ENCODE results near the gene PCBD2. TPM values are rescaled to one million over a fixed set of nuclear protein-coding genes. Genes with fewer than 3 reads are reported as not detected.

PCBD2 gene
- total RNA-seq, 3 donors from 2014 or later (not counting 1 experiment from before 2014, with no cell fraction given) = 7.6 to 11.5 (median 7.7) TPM

DNA sequence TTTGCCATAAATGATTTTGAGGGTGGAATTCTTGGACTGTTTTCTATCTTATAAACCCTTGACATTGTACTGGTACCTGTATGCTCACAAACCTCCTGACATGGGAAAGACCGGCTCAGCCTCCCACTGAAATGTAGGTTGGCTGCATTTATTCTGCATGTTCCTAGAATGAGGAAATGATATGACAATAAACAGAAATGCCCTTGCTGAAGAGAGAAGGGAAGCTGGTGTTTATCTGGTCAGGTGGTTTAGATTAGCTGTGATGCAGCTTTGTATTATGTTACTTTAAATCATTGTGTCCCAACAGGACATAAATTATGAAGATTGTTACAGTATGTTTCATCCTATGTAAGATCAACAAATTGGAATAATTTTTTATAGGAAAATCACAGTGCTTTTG lies 39.7 kb downstream of the PCBD2 start:
- Mint-ChIP-seq H3K9me3 (no peaks in the 10 kb centered on the region), H3K27ac (no peak overlapping the region), H3K4me3 (no peak overlapping the region), H3K27me3 (ENCODE audit: low read depth in 2 of 2) (no peaks in the 10 kb centered on the region), H3K36me3 (no peaks in the 10 kb centered on the region), H3K4me1 (no peaks in the 10 kb centered on the region)
- Histone ChIP-seq H3K4me3 (ENCODE audit: low read length) (no peak overlapping the region), H3K9me3 (ENCODE audit: control insufficient read depth, insufficient read depth, low read length) (no peaks in the 10 kb centered on the region), H3K36me3 (ENCODE audit: control insufficient read depth, insufficient read depth, low read length) (peaks cover 3% of the 10 kb centered on the region), H3K4me1 (ENCODE audit: control insufficient read depth, insufficient read depth, low read length) (no peaks in the 10 kb centered on the region), H3K27me3 (ENCODE audit: control insufficient read depth, insufficient read depth, low read length) (no peaks in the 10 kb centered on the region), H3K27ac (ENCODE audit: low read length) (no peak overlapping the region)
- no peak for DNase-seq
- no peak for ATAC-seq
- WGBS (ENCODE audit: insufficient coverage) = 81% methylated on average over 1 of the region's 1 CpG
- TF ChIP-seq, protein P1, sequence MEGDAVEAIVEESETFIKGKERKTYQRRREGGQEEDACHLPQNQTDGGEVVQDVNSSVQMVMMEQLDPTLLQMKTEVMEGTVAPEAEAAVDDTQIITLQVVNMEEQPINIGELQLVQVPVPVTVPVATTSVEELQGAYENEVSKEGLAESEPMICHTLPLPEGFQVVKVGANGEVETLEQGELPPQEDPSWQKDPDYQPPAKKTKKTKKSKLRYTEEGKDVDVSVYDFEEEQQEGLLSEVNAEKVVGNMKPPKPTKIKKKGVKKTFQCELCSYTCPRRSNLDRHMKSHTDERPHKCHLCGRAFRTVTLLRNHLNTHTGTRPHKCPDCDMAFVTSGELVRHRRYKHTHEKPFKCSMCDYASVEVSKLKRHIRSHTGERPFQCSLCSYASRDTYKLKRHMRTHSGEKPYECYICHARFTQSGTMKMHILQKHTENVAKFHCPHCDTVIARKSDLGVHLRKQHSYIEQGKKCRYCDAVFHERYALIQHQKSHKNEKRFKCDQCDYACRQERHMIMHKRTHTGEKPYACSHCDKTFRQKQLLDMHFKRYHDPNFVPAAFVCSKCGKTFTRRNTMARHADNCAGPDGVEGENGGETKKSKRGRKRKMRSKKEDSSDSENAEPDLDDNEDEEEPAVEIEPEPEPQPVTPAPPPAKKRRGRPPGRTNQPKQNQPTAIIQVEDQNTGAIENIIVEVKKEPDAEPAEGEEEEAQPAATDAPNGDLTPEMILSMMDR (IDR thresholded peaks at IDR 0.05) = no peak
- intact Hi-C loops (cut with micrococcal nuclease) = no loop called here

DNA sequence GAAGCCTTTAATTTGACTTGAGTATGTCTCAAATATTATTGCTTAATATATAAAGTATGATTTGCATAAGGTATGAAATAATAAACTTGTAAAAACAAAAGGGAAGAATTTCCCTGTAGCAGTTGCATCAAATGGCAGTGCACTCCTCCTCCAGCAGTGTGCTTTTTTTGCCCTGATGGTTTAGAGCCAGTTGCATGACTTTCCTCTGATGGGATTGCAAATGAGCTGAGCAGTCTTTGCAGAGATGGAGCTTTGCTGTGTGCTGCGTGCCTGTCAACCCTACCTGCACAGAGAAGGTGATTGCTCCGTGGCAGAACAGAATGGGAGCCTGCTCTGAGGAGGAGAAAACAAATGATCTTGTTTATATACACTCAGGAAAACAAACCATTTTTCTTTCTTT lies 40.1 kb downstream of the PCBD2 start:
- H3K27ac Mint-ChIP-seq = no peak overlapping the region

DNA sequence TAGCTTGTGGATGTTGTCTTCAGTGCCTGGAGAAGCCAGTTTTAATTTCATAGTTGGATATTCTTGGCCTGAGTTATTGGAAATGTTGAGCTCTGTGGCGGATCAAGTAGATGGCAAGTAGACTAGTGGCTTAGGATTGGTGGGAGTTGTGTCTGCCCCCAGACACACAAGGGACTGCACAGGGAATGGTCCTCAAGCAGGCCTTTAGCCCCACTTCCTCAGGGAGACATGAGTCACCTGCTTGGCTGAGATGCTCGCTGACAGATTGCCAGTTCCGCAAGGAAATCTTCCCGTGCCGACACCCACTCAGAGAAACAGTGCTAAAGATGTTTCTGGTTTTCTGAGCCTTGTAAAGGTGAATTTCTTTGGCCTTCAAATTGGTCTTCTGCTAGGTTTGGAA lies 44.0 kb downstream of the PCBD2 start:
- no peak overlapping the region for H3K27ac Mint-ChIP-seq
- 98% methylated on average over 5 of the region's 5 CpGs for WGBS (ENCODE audit: insufficient coverage)

More for the DNA sequence above, 40.1 kb downstream of the PCBD2 start:
- Histone ChIP-seq H3K9me3 (ENCODE audit: control insufficient read depth, insufficient read depth, low read length) (no peaks in the 10 kb centered on the region), H3K36me3 (ENCODE audit: control insufficient read depth, insufficient read depth, low read length) (peaks cover 3% of the 10 kb centered on the region), H3K4me3 (ENCODE audit: low read length) (no peak overlapping the region), H3K27me3 (ENCODE audit: control insufficient read depth, insufficient read depth, low read length) (no peaks in the 10 kb centered on the region), H3K27ac (ENCODE audit: low read length) (no peak overlapping the region), H3K4me1 (ENCODE audit: control insufficient read depth, insufficient read depth, low read length) (no peaks in the 10 kb centered on the region)
- Mint-ChIP-seq H3K4me3 (no peak overlapping the region), H3K36me3 (no peaks in the 10 kb centered on the region), H3K4me1 (no peaks in the 10 kb centered on the region), H3K27me3 (ENCODE audit: low read depth in 2 of 2) (no peaks in the 10 kb centered on the region), H3K9me3 (no peaks in the 10 kb centered on the region)
- intact Hi-C loops (cut with micrococcal nuclease) = no loop called here
- ATAC-seq = no peak
- 95% methylated on average over 2 of the region's 2 CpGs for WGBS (ENCODE audit: insufficient coverage)
- DNase-seq = no peak
- TF ChIP-seq, protein P1 (IDR thresholded peaks at IDR 0.05) = no peak

DNA sequence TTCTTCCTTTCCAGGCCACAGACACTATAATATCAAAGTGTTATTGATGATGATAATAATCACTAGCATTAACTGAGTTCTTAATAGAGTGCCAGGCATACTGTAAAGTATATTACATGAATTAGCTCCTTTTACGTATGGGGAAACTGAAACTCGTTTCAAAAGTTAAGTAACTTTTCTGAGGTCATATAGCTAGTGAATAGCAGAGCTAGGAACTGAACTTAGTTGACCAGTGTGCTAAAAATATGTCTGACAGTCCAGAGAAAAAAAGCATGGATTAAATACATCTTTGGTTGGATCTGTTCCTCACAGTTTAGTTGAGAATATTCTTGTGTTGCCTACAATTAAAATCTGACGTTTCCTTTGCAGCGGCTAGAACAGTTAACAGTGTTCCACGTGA lies 44.4 kb downstream of the PCBD2 start:
- Histone ChIP-seq H3K27ac (ENCODE audit: low read length) (no peak overlapping the region), H3K27me3 (ENCODE audit: control insufficient read depth, insufficient read depth, low read length) (no peaks in the 10 kb centered on the region), H3K4me3 (ENCODE audit: low read length) (no peak overlapping the region), H3K4me1 (ENCODE audit: control insufficient read depth, insufficient read depth, low read length) (no peaks in the 10 kb centered on the region), H3K9me3 (ENCODE audit: control insufficient read depth, insufficient read depth, low read length) (peaks cover 3% of the 10 kb centered on the region), H3K36me3 (ENCODE audit: control insufficient read depth, insufficient read depth, low read length) (no peaks in the 10 kb centered on the region)
- TF ChIP-seq, protein P1 (IDR thresholded peaks at IDR 0.05) = no peak
- intact Hi-C loops (cut with micrococcal nuclease) = no loop called here
- WGBS (ENCODE audit: insufficient coverage) = 97% methylated on average over 5 of the region's 5 CpGs
- DNase-seq (no peak), ATAC-seq (no peak)
- peaks cover 3% of the 10 kb centered on the region for H3K36me3 Mint-ChIP-seq
- H3K9me3 Mint-ChIP-seq = peaks cover 2% of the 10 kb centered on the region in 2 donors
- H3K27me3 Mint-ChIP-seq (ENCODE audit: low read depth in 2 of 2) = no peaks in the 10 kb centered on the region
- H3K4me3 Mint-ChIP-seq = no peak overlapping the region
- no peak overlapping the region for H3K27ac Mint-ChIP-seq
- no peaks in the 10 kb centered on the region for H3K4me1 Mint-ChIP-seq

More for the DNA sequence above, 44.0 kb downstream of the PCBD2 start:
- no peaks in the 10 kb centered on the region for H3K9me3 Mint-ChIP-seq
- no peaks in the 10 kb centered on the region for H3K36me3 Mint-ChIP-seq
- intact Hi-C loops (cut with micrococcal nuclease) = no loop called here
- no peak overlapping the region for H3K4me3 Mint-ChIP-seq
- no peaks in the 10 kb centered on the region for H3K4me1 Mint-ChIP-seq
- no peaks in the 10 kb centered on the region for H3K27me3 Mint-ChIP-seq (ENCODE audit: low read depth in 2 of 2)
- Histone ChIP-seq H3K27ac (ENCODE audit: low read length) (no peak overlapping the region), H3K36me3 (ENCODE audit: control insufficient read depth, insufficient read depth, low read length) (no peaks in the 10 kb centered on the region), H3K9me3 (ENCODE audit: control insufficient read depth, insufficient read depth, low read length) (peaks cover 1% of the 10 kb centered on the region), H3K4me3 (ENCODE audit: low read length) (no peak overlapping the region), H3K4me1 (ENCODE audit: control insufficient read depth, insufficient read depth, low read length) (no peaks in the 10 kb centered on the region), H3K27me3 (ENCODE audit: control insufficient read depth, insufficient read depth, low read length) (no peaks in the 10 kb centered on the region)
- no peak for ATAC-seq
- TF ChIP-seq, protein P1 (IDR thresholded peaks at IDR 0.05) = no peak
- no peak for DNase-seq
